ENCODE results near the gene FAM117A.
"Not testable (repeated sequence)": the region's sequence is repeated elsewhere in the genome, so short reads cannot be mapped to it uniquely, and the experiment has no call there.

FAM117A gene

DNA sequence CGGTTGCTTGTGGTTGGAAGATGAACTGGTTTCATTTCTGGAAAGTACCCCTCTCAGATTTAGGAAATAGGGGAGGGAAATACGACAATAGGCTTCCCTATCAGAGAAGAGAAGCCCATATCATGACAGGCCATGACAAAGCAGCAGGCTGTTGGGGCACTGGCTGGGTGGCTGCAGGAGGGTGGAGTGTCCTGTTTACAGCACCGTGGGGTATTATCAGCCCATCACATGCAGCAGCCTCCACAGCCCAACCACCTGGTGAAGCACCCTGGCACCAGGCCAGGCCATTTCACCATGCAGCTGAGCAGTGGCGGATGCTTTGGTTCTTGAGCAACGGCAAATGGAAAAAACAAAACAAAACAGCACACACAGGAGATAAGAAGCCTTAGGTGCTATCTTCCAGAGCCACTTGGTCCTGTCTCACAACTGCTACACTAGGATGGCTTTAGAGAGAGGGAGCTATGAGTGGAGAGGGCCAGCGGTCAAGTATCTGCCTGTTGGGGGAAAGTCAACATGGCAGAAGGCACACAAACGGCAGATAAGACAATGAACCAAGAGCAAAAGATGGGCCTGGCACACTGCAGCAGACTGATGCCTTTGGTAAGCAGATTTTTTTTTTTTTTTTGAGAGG, 24.2 kb downstream of the FAM117A start:
- DNase-seq (ENCODE audit: low read depth in 3 of 3) = peak; percentile 62 to 73 (median 72)

DNA sequence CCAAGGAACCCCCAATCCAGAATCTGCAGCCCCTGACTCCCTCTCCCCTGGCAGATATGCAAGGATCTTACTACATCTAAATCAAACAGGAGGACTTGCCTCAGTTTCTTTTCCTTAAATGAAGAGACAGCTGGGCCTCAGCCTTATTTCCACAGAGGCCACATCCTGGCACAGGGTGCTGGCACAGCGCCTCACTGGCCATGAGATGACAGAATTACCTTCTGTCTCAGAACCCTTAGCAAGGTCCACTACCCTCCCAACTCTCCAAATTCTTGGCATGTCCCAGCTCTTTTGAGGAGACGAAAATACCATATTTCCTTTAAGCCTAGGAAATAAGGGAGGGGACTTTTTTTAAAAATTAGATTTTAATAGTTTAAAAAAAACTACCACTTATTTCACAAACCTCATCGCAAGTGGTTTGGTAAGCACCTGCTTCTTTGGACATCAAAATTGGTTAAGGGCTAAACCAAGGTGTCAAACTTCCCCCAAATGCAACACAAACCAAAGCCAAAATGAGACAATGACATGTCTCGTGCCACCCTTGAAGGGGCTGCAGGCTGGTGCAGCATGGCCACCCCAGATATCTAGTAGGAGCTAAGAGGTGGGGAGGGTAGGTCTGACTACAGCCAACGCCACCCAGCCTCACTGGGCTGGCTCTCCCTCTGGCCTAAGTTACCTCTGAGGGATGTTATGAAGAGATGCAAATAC, 25.3 kb downstream of the FAM117A start:
- DNase-seq (ENCODE audit: low read depth in 3 of 3) = no peak

DNA sequence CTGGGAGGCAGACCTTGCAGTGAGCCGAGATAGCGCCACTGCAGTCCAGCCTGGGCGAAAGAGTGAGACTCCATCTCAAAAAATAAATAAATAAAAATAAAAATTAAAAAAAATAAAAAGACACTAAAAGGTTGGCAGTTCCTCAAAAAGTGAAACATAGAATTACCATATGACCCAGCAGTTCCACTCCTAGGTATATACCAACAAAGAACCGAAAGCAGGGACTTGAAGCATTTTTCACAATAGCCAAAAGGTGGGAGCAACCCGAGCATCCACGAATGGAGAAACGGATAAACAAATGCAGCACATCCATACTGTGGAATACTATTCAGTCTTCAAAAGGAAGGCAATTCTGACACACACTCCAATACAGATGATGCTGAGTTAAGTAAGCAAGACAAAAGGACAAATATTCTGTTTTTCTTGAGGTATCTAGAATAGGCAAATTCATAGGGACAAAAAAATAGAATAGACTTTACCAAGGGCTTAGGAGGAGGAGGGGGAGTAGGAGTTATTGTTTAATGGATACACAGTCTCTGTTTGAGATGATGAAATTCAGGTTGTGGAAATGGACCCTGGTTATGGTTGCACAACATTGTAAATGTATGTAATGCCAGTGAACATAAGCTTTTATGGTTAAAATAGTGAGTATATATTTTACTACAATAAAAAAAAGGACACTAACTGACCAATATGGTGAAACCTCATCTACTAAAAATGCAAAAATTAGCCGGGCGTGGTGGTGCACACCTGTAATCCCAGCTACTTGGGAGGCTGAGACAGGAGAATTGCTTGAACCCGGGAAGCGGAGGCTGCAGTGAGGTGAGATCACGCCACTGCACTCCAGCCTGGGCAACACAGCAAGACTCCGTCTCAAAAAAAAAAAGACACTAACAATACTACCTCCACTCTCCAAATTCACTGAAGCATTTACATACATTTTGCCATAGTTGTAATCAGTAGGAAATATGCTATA, 29.1 kb downstream of the FAM117A start:
- DNase-seq (ENCODE audit: low read depth in 3 of 3) = no peak

DNA sequence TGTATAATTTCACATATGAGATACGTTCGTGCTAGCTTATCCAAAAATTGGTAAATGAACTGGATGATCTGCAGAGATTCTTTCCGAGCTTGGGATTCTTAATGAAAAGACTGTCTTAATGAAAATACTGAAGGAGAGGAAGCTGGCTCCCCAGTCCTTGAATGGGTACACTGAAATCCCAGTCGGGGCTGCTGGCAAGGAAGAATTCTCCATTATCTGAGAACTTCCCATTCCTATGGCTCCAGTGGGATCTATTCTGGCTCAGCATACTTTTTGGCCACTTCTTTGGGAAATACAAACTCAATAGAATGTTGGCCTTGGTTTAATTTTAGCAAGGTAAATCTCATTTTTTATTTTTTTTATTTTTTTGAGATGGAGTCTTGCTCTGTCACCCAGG, 32.5 kb downstream of the FAM117A start:
- no peak for DNase-seq (ENCODE audit: low read depth in 3 of 3)

DNA sequence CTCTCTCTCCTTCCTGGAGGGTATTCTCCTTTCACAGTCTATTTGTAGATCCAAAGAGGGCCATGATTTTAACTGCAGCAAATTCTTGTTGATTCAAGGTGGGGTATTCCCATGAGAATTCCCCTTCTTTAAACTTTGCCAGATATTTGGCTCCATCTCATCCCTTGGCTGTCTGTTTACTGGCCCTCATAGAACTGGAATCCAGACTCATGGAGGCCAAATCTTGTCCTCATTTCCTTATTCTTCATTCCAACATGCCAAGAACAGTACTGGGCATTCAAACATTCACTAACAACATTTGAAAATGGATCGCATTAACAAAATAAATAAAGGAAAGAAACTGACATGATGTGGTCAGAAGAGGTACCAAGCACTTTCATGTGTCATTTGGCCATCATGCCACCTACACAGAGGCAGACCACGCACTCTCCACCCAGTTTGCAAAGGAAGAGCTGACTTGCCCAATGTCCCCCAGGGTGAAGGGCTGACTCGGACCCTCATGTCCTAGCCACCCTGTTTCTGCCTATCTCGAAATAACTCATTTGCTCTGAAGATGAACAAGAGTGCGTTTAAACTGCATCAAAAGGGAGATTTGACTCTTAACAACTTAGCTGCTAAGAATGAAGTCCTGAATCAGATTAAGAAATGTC, 33.0 kb downstream of the FAM117A start:
- DNase-seq (ENCODE audit: low read depth in 3 of 3) = no peak

DNA sequence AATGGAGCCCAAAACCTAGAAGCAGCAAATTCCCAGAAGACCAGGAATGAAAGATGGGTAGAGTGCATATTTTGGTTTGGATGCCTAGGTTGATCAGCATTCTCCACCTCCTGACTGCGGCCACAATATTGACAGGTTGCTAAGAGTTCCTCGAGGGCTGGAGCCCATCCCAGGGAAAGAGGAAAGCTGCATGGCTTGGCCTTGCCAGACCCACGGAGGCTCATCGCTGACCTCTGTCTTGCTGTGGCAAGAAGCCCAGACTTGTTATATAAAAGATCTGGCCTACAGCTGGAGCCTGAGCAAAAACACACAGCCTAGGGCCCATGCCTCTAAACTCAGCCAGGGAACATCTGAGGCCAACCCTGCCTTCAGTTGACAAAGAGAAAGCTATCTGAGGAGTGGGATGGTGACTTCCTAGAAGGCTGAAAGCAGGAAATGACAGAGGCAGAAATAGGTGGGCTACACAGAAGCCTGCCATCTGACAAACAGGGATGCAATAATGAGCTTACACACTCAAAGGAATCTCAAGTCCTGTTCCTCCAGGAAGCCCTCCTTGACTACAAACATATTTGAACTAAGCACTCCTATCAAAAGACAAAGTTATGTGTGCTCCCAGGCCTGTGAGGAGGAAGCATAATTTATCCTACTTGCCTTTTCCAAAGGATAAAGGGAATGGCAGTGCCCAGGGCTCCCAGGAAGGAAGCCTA, 33.7 kb downstream of the FAM117A start:
- DNase-seq (ENCODE audit: low read depth in 3 of 3) = no peak

DNA sequence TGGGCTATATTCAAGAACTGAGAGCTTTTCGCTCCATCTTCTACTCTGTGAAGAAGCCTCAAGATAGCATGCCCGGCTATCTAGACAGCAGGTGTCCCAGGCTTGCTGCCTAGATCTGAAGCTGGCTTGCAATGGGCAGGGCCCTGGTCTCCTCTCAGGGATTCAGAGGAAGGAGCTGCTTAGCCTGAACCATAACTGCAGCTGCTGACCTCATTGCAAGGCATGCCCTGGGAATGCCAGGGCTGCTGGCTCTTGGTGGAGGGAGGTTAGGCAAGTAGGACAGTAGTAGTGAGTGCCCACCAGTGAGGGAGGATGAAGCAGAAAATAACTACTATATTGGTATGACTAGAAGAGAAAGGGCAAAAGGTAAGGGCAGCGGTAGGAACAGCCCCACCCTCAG, 34.9 kb downstream of the FAM117A start:
- DNase-seq (ENCODE audit: low read depth in 3 of 3) = no peak

DNA sequence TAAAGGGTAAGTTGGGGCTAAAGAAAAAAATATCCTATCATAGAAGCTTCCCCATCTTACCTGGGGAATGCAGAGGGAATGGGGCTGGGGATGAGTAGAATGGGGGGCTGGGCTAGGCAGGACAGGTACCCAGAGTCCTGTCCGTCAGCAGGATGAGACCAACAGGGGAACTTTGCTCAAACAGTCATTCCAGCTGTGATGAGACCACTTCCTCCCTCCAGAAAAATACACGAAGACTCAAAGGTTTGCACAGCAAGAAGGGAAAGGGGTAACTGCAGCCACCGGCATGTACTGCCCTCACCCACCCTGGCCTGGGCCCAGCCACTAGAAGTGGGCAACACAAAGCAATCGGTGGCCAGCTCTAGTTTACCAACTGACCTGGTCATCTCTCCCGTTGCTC, 35.5 kb downstream of the FAM117A start:
- no peak for DNase-seq (ENCODE audit: low read depth in 3 of 3)

DNA sequence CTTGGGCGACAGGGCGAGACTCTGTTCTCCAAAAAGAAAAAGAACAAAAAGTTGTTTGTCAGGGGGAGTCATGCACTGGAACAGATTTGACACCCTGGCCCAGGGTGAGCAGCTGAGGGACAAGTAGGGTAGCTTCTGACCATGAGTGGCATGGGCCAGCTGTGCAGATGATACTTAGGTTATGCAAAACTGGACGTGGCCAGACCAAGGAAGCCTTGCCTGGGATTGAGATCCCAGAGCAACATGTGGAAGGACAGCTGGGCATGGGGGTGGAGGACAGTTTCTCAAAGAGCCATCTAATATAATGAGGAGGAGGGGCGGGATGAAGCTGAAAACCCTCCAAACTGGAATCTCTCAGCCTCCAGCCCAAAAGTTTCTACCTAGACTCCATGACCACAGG, 36.6 kb downstream of the FAM117A start:
- no peak for DNase-seq (ENCODE audit: low read depth in 3 of 3)

DNA sequence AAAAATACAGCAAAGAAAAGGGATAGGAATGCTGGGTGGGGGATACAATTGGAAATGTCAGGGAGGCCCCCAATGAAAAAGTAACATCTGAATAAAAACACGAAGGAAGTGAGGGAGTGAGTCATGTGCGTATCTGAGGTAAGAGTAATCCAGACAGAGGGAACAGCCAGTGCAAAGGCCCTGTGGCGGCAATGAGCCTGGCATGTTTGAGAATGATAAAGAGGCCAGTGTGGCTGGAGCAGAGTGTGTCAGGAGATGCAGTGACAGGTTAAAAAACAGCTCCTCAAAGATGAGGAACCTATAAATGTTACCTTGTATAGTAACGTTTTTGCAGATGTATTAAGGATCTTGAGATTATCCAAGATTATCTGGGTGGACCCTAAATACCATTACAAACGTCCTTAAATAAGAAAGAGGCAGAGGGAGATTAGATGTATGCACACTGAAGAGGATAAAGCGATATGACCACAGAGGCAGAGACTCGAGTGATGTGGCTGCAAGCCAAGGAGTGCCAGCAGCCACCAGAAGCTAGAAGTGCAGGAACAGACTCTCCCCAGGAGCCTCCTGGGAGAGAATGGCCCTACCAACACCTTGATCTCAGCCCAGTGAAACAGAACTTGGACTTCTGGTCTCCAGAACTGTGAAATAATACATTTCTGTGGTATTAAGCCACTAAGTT, 38.3 kb downstream of the FAM117A start:
- no peak for DNase-seq (ENCODE audit: low read depth in 3 of 3)

DNA sequence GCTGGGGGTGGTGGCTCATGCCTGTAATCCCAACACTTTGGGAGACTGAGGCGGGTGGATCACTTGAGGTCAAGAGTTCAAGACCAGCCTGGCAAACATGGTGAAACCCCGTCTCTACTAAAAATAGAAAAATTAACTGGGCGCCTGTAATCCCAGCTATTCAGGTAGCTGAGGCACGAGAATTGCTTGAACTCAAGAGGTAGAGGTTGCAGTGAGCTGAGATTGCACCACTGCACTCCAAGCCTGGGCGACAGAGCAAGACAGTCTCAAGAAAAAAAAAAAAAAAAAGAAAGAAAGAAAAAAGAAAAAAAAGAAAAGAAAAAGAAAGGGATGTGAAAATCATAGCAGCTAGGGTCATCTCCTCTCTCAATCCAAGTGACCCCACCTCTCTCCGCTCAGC, 39.4 kb downstream of the FAM117A start:
- DNase-seq (ENCODE audit: low read depth in 3 of 3) = not testable (repeated sequence)

DNA sequence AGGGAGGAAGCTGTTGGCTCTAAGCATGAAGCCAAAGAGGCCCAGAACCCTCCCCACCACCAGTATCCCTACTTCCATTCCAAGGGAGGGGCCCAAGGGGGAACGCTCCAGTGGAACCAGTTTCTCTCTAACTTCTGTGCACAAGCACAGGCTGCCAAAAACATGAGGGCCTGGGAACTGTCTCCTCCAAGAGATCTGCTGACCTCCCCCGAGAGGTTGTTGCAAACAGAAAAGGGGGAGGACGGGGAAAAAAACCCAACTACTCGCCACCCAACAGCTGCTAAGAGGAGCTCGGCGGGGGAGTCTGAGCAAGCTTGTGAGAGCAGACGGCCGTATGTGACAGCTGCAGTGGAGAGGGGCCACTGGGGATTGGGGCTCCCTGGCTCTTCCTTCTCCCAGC, 40.5 kb downstream of the FAM117A start:
- no peak for DNase-seq (ENCODE audit: low read depth in 3 of 3)

DNA sequence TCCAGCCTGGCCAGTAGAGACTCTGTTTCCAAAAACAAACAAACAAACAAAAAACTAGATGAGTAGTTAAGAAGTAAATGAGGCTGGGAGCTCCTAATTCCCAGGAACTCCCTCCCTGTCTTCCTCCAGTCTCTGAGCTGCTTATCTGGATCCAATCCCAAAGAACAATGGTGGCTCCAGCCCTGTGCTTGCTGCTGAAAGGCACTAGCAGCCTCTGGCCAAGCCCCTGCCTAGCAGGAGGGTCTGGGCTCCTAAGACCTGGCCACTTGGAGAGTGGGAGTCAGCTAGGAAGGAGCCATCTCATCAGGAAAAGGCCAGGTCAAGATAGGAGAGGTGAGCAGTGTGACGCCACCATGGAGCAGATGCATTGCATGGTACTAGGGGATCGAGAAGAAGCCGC, 41.9 kb downstream of the FAM117A start:
- no peak for DNase-seq (ENCODE audit: low read depth in 3 of 3)

DNA sequence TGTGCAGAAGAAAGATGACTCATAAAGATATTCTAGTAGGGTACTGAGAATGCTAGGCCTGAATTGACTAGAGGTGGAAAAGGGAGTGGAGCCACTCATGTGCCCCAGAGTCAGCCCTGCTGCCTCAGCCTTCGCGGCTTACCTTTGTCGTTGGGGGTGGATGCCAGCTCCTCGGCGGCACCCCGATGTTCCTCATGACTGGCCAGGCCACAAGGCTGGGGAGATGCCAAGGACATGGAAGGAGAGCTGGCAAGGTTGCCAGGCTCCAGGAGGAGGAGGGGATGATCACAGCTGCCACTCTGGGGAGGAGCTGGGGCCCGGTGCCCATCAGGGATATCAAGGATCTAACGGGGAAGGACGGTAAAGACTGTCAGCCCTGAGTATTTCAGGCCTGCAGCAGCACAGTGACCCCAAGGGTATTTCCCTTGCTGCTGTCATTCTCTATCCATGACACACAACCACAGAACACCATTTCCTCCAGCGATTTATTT, 46.5 kb downstream of the FAM117A start:
- no peak for DNase-seq (ENCODE audit: low read depth in 3 of 3)

DNA sequence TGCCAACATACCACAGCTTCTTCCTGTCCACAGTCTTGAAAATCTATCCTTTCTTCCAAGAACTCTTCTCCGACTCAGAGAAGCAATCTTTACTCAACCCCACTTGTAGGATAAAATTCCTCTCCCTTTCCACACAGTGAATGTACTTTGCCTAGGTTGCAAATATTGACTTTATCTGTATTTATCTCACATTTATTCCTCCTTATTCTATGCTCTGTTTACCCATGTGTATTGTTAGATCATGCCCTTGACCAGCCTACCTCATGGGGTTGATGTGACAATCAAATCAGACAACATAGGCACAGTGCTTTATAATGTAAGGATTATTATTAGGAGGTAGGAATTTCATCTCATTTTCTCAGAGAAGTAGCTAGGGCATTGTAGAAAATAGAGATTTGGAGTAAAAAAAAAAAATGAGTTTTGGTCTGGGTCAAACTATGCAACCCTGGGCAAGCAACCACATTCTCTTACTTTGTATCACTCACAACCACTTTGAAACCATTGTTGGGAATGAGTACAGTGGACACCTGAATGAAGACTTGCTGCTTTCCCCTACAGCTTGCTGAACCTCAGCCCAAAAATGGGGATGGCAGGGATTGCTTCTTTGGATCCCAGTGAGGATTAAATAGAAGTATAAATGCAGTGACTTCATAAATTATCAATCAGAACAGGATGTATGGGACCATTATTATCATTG, 47.1 kb downstream of the FAM117A start:
- DNase-seq (ENCODE audit: low read depth in 3 of 3) = no peak

DNA sequence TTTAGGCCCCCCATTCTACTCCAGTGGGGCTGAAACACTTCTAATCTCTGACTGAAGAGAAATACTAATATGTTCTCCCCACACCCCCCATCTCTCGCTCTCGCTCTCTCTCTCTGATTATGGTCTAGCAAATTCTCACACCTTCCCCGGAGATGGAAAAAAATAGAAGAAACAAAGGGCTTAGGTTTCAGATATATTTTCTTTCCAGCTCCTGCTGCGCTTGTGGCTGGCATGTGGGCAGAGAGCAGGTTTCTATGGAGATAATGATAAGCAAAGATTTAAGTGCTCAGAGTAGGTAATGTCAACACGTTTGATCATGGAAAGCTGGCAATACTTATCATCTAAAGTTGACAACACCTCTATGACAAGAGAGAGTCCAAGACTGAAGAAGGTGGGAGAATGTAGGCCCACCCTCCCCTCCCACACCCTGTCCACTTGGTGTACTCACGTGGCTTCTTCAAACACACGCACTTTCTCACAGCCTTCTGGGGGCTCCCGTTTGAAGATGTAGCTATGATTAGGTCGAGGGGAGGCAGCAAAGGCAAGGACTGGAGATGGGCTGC, 48.1 kb downstream of the FAM117A start:
- DNase-seq (ENCODE audit: low read depth in 3 of 3) = no peak

DNA sequence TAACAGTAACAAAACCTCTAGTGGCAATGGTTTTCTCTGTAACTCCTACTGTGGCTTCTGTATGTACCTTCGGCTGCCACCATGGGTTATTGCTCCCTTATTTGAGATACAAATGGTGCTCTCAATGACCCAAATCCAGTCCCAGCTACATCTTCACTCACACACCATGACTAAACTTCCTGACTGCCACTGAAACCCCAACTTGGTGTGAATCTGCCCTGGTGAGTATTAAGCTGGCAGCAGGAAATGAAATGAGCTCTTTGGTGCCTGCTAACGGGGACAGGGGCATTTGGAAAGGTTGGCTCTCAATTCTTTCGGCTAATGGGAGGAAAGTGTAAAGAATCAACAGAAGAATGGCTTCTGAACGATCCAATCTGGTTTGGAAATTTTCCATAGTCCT, 48.7 kb downstream of the FAM117A start:
- DNase-seq (ENCODE audit: low read depth in 3 of 3) = no peak

DNA sequence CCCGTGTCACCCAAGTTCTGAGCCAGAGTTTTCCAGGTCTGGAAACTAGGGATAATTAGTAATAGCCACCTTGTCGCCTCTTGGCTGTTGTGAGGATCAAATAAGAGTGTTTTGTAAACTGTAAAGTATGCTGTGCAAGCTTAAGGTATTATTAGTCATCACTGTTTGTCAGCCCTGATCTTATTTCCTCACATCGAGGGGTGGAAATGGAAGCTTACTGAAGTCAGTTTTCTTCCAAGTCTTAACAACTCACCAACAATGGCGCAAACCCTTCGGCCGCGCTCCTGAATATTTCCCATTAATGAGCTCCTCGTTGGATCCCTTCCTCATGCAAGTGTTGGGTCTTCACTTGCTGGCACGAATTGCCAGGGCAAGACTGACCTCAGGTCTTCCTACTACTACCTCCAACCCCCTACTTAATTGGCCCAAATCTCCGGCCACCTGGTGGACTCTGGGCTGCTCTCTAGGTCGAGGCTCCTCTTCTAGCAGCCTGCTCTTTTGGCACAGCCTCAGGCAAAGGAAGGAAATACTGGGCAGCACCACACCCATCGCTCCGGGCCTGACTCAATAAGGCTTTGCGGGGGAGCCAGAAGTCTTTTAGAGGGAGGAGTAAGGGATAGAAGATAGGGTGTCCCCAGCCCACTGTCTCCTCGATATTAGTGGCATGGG, 55.3 kb downstream of the FAM117A start:
- no peak for DNase-seq (ENCODE audit: low read depth in 3 of 3)
